ENCODE measurements around the gene EBF4. TPM values are rescaled to one million over a fixed set of nuclear protein-coding genes. Genes with fewer than 3 reads are reported as not detected.
"Not testable (repeated sequence)": the region's sequence is repeated elsewhere in the genome, so short reads cannot be mapped to it uniquely, and the experiment has no call there.

EBF4 gene
- polyA plus RNA-seq, 3 donors = 4.3 to 7.0 (median 4.7) TPM

DNA sequence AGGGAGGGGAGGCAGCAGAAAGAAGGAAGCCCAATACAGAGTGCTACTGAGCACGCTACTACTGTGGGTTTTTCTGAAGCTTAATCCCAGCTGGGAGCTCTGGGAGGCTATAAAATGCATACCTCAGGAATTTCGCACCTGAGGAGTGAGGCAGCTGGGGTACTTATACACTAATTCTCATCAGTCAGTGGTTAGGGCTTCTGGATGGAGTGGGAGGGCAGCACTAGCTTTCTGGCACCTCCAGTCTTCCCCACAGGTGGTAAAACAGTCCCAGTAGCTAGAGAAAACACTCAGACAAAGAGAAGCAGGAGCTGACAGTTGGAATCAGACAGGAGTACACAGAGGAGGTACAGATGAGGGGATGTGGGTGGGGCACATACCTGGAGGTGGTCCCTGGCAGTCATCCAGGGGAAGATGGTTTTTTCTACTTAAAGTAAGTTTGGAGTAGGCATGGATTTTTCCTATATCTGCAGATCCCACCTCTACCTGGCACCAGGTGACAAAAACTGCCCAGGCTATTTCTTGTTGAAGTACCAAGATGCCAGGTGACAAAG, 70.1 kb downstream of the EBF4 start:
- WGBS, 3 donors = 44 to 55% (median 54%) methylated on average over 2 of the region's 2 CpGs
- H3K27ac ChIP-seq (ENCODE audit: low read depth, low read length) = no peak overlapping the region

- 44 to 59% (median 57%) methylated on average over 5 of the region's 5 CpGs for WGBS, 3 donors
- no peak overlapping the region for H3K27ac ChIP-seq (ENCODE audit: low read depth, low read length)
These were observed 70.6 kb downstream of the EBF4 start for GRCh38 chr20:2763186-2763585.

DNA sequence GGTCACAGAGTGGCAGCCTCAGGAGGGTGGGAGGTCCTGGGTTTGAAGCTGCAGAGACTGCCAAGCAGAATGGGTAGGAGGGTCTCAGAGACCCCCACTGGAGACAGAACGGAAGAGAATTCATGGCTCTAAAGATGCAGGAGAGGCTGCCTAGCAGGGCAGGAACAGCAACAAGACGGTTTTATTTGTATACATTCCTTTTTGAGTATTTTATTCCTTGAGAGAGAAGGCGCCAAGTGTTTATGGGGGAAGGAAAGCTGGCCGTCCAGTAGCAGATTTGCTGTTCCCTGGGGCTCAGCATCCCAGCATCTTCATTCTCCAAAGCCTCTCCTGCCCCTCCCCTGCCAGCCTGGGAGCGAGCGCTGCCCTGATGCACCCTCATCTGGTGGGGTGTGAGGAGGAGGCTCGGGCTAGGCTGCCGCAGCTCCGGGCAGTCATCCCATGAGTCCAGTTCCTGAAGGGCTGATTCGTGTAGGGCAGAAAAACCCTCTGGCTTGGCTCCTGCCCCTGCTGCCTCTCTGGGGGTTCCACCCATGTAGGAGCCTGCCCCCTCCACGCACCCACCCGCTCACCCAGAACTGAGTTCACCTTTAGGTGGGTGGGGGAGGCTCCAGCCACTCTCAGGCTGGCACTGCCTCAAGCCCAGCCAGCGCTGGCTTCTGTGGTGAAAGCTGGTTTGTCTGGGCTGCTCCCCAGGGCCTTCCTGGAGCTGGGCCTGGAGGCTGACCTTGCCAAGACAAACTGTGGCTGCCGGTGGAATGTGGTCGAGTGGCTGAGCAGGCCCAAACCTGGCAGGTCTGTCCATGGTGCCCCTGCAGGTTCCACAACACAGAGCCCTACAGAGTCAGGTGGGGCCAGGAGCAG, 75.4 kb downstream of the EBF4 start:
- WGBS, 3 donors = 32 to 62% (median 56%) methylated on average over 15 of the region's 15 CpGs
- H3K27ac ChIP-seq (ENCODE audit: low read depth, low read length) = no peak overlapping the region

GRCh38 chr20:2768632-2769015, 76.0 kb downstream of the EBF4 start:
- WGBS, 3 donors = 33 to 66% (median 60%) methylated on average over 5 of the region's 5 CpGs
- H3K27ac ChIP-seq (ENCODE audit: low read depth, low read length) = no peak overlapping the region

DNA sequence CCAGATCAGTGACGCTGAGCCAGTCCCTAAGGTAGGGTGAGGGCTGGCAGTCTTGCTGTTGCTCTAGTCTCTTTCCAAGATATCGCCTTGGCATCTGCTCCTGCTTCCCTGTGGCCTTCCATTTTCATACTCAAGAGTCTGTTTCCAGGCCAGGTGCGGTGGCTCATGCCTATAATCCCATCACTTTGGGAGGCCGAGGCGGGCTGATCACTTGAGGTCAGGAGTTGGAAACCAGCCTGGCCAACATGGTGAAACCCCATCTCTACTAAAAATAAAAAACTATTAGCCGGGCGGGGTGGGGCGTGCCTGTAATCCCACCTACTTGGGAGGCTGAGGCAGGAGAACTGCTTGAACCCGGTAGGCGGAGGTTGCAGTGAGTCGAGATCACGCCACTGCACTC, 77.5 kb downstream of the EBF4 start:
- WGBS, 3 donors = 94 to 97% (median 95%) methylated on average over 12 of the region's 12 CpGs
- H3K27ac ChIP-seq (ENCODE audit: low read depth, low read length) = not testable (repeated sequence)

DNA sequence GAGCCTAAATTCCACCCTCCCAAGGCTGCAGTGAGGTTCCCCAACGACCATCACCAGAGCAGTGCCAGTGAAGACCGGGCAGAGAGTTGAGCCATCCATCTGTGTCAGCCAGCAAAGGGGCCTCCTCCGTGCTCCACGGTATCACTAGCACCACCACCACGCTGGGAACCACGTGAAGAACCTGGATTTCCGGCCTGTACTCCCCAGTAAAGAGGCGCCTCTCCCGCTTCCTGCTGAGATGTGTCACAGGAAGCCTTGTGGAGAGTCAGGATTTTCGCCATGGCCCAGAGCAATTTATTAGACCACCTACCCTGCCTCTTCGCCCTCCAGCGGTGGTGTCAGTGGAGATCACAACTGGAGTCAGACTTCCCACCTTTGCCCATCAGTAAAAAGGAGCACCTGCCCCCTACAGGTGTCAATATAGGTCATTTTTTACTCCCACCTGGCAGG, 79.1 kb downstream of the EBF4 start:
- WGBS, 3 donors = 44 to 66% (median 50%) methylated on average over 12 of the region's 12 CpGs
- H3K27ac ChIP-seq (ENCODE audit: low read depth, low read length) = no peak overlapping the region

DNA sequence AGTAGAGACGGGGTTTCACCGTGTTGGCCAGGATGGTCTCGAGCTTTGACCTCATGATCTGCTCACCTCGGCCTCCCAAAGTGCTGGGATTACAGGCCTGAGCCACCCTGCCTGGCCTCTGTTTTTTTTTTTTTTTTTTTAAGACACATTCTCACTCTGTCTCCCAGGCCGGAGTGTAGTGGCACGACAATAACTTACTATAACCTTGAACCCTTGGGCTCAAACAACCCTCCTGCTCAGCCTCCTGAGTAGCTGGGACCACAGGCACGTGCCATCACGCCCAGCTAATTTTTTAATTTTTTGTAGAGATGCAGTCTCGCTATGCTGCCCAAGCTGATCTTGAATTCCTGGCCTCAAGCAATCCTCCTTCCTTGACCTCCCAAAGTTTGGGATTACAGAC, 81.2 kb downstream of the EBF4 start:
- 87 to 94% (median 89%) methylated on average over 9 of the region's 9 CpGs for WGBS, 3 donors
- no peak overlapping the region for H3K27ac ChIP-seq (ENCODE audit: low read depth, low read length)

GRCh38 chr20:2775139-2775538, 82.6 kb downstream of the EBF4 start:
- WGBS, 3 donors = 88 to 94% (median 91%) methylated on average over 3 of the region's 3 CpGs
- no peak overlapping the region for H3K27ac ChIP-seq (ENCODE audit: low read depth, low read length)

DNA sequence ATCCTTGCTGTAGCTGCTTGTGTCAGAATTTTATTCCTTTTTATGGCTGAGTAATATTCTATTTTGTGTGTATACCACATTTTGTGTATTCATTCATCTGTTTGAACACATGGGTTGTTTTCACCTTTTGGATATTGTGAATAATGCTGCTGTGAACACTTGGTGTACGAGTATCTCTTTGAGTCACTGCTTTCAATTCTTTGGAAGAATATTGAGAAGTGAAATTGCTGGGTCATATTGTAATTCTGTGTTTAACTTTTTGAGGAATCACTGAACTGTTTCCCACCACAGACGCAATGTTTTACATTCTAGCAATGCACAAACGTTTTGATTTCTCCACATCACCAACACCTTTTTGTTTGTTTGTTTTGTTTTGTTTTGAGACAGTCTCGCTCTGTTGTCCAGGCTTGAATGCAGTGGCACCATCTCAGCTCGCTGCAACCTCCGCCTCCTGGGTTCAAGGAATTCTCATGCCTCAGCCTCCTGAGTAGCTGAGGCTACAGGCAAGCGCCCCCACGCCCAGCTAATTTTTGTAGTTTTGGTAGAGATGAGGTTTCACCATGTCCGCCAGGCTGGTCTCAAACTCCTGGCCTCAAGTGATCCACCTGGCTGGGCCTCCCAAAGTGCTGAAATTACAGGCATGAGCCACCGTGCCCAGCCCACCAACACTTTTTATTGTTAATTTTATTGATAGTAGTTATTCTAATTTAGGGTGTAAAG, 86.2 kb downstream of the EBF4 start:
- WGBS, 3 donors = 79 to 88% (median 85%) methylated on average over 10 of the region's 10 CpGs
- H3K27ac ChIP-seq (ENCODE audit: low read depth, low read length) = no peak overlapping the region

GRCh38 chr20:2780948-2781347, 88.4 kb downstream of the EBF4 start:
- WGBS, 3 donors = 29 to 54% (median 48%) methylated on average over 3 of the region's 3 CpGs
- no peak overlapping the region for H3K27ac ChIP-seq (ENCODE audit: low read depth, low read length)

GRCh38 chr20:2783908-2784566, 91.5 kb downstream of the EBF4 start:
- WGBS, 3 donors = 73 to 87% (median 85%) methylated on average over 6 of the region's 6 CpGs
- H3K27ac ChIP-seq (ENCODE audit: low read depth, low read length) = no peak overlapping the region

DNA sequence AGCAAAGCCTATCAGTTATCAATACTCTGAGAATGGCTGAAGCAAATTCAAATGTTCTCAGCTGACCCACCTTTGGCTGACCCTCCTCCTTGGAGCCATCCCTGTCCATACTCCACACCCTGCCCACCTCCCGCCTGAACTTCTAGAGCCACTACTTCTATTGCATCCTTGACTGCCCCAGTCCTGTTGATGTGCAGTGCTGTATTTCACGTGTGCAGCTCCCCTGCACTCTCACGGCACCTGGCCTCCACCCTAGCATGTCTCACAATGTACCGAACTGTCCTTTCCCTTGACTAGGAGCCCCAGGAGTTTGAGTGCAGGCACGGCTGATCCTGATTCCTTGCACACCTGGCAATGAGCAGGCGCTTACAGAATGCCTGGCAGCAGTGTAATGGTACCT, 100.9 kb downstream of the EBF4 start:
- H3K27ac ChIP-seq (ENCODE audit: low read depth, low read length) = no peak overlapping the region

GRCh38 chr20:2794202-2794748, 101.7 kb downstream of the EBF4 start:
- WGBS, 3 donors = 75 to 91% (median 84%) methylated on average over 23 of the region's 23 CpGs
- no peak overlapping the region for H3K27ac ChIP-seq (ENCODE audit: low read depth, low read length)

More for the DNA sequence above, 100.9 kb downstream of the EBF4 start:
- 85 to 93% (median 91%) methylated on average over 6 of the region's 6 CpGs for WGBS, 3 donors

GRCh38 chr20:2794866-2795447, 102.4 kb downstream of the EBF4 start:
- H3K27ac ChIP-seq (ENCODE audit: low read depth, low read length) = no peak overlapping the region
- 80 to 84% (median 84%) methylated on average over 11 of the region's 11 CpGs for WGBS, 3 donors

- H3K27ac ChIP-seq (ENCODE audit: low read depth, low read length) = no peak overlapping the region
- WGBS, 3 donors = 78 to 82% (median 78%) methylated on average over 24 of the region's 24 CpGs
These were observed 102.9 kb downstream of the EBF4 start for GRCh38 chr20:2795451-2795850.

DNA sequence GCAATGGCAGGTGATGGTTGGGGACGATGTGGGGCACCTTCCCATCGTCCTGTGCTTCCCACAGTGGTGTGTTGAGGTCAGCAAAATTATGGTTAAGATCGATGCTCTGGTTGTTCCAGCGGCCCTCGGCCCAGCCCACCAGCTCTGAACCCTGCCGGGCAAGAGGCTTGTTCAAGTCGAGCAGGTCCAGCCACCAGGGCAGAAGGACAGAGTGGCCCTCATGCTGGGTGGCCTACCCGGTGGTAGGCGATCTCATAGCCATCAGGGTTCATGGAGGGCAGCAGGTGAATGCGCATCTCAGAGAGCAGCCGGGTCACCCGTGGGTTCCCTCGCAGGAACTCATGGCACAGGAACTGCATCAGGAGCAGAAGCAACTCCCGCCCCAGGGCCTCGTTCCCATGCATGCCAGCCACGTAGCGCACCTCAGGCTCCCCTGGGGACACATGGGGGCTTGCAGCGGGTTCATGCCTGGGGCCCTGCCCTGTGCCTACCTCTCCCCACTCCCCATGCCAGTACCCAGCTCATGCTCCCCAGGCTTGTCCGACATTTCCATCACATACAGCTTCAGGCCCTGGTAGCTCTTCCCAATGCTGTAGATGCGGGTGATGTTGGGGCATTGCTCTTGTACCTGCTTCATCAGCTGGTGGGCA, 103.6 kb downstream of the EBF4 start:
- WGBS, 3 donors = 88 to 92% (median 90%) methylated on average over 20 of the region's 20 CpGs

DNA sequence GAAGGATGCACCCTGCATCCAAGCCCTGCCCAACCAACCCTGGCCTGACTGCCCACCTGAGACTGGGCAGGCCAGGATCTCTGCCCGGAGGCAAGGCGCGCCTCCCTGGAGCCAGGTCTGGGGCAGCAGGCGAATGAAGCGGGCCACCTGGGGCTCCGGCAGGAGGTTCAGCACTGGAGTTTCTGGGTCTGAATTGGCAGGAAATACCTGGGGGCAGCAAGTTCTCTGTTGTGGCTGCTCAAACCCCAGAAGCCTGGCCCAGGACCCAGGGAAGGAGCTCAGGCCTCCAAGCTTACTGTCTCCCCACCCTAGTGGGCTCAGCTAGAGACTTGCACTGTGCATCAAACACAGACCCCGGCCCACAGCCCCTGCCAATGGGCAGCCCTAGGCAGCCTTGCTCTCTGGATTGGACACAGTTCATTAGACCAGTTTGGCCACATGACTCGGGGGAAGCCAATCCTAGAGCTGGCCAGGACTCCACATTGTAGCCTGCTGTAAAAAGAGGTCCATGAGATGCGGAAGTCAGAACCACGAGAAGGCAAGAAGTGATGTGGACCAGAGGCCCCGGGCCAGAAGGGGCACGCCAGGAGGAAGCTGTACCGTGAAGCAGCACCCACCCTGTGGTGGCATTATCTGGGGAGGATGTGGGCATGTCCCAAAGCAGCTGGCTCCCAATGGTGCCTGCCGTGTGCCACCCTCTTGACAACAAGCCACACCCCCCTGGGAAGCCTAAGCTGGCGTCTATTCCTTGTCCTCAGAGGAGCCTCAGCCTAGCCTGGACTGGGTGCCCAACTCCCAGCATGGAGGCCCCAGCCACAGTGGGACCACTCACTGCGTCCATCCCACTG, 104.8 kb downstream of the EBF4 start:
- H3K27ac ChIP-seq (ENCODE audit: low read depth, low read length) = no peak overlapping the region
- 81 to 84% (median 81%) methylated on average over 16 of the region's 16 CpGs for WGBS, 3 donors

More for the DNA sequence above, 103.6 kb downstream of the EBF4 start:
- no peak overlapping the region for H3K27ac ChIP-seq (ENCODE audit: low read depth, low read length)

Data from adipose tissue (tissue), 3 donors.